Endodermal cell (in vitro differentiated cells): Measurements from ENCODE around the gene OBP2A. TPM values are rescaled to one million over a fixed set of nuclear protein-coding genes. Genes with fewer than 3 reads are reported as not detected.
"Not testable (repeated sequence)": the region's sequence is repeated elsewhere in the genome, so short reads cannot be mapped to it uniquely, and the experiment has no call there.

Source experiments
- DNase-seq: peaks from one replicate; pipeline ENCODE4 v3.0.0-alpha.2; 2017
- H3K27ac ChIP-seq: 2 replicates; pipeline ENCODE4 v1.5.1; 2013; ENCODE audit warnings: mild to moderate bottlenecking, low read depth, low read length, moderate library complexity
- H3K27me3 ChIP-seq: 2 replicates; pipeline ENCODE4 v1.6.1; 2013; ENCODE audit warnings: mild to moderate bottlenecking, low read length, moderate library complexity; ENCODE audit not compliant: insufficient read depth, control insufficient read depth, poor library complexity, severe bottlenecking
- H3K36me3 ChIP-seq: 2 replicates; pipeline ENCODE4 v1.7.0; 2013; ENCODE audit warnings: mild to moderate bottlenecking, low read length, moderate library complexity; ENCODE audit not compliant: control insufficient read depth, insufficient read depth
- H3K4me1 ChIP-seq: one replicate; pipeline ENCODE4 v1.7.0; 2013; ENCODE audit warnings: low read length; ENCODE audit not compliant: control insufficient read depth, insufficient read depth
- H3K4me3 ChIP-seq: 2 replicates; pipeline ENCODE4 v1.5.1; 2013; ENCODE audit warnings: mild to moderate bottlenecking, low read length, moderate library complexity
- H3K9ac ChIP-seq: 2 replicates; pipeline ENCODE4 v1.6.1; 2013; ENCODE audit warnings: mild to moderate bottlenecking, low read length, moderate library complexity; ENCODE audit not compliant: poor library complexity, severe bottlenecking; ENCODE audit errors: extremely low read depth
- H3K9me3 ChIP-seq: 2 replicates; pipeline ENCODE4 v1.6.1; 2013; ENCODE audit warnings: mild to moderate bottlenecking, low read length, moderate library complexity; ENCODE audit not compliant: control insufficient read depth
- H3K27ac Mint-ChIP-seq: 2 replicates; pipeline ENCODE4 v1.8.0; 2020; ENCODE audit warnings: mixed read lengths
- H3K27me3 Mint-ChIP-seq: 2 replicates; pipeline ENCODE4 v1.8.0; 2021; ENCODE audit warnings: mild to moderate bottlenecking, mixed read lengths; ENCODE audit not compliant: insufficient read depth
- H3K36me3 Mint-ChIP-seq: 2 replicates; pipeline ENCODE4 v1.8.0; 2020; ENCODE audit warnings: low read depth, mixed read lengths
- H3K4me1 Mint-ChIP-seq: 2 replicates; pipeline ENCODE4 v1.8.0; 2020; ENCODE audit warnings: mixed read lengths
- H3K4me3 Mint-ChIP-seq: 2 replicates; pipeline ENCODE4 v1.8.0; 2020; ENCODE audit warnings: mild to moderate bottlenecking, moderate library complexity, mixed read lengths
- H3K9me3 Mint-ChIP-seq: 2 replicates; pipeline ENCODE4 v1.8.0; 2020; ENCODE audit warnings: mild to moderate bottlenecking, mixed read lengths
- CTCF ChIP-seq: fragments of 200-600 bp; sonication (generic); conservative IDR thresholded peaks from 2 replicates; pipeline ENCODE4 v1.5.0; 2021; ENCODE audit warnings: antibody characterized with exemption, mild to moderate bottlenecking
- WGBS, 2 experiments: methylation state at CpG; one replicate each; pipeline versions ENCODE4 v1.1.5 to v1.1.7; 2013; ENCODE audit warnings: missing lambda C conversion rate in 2 of 2, mixed read lengths in 1 of 2; ENCODE audit not compliant: insufficient coverage in 1 of 2, insufficient read length in 1 of 2; 5-methylcytosine and 5-hydroxymethylcytosine counted together
- total RNA-seq, 2 donors: library from RNA; stranded (reverse); fragmentation: NEBNext Ultra II Directional in 1 of 2; extraction: Animal tissue kit (Norgen Biotek cat#: 25700) in 1 of 2; gene quantifications; 2 replicates in 1 of 2; 3 replicates in 1 of 2; pipeline ENCODE4 v1.2.1, GENCODE V29; 2021

The OBP2A gene
- total RNA-seq, 2 donors from 2014 or later = not detected

GRCh38 chr9:135533674-135534073 is 12.3 kb upstream of the OBP2A start:
- Histone ChIP-seq H3K36me3 (no peaks in the 10 kb centered on the region), H3K4me3 (no peak overlapping the region), H3K9ac (no peak overlapping the region), H3K27ac (no peak overlapping the region), H3K27me3 (no peaks in the 10 kb centered on the region), H3K9me3 (no peaks in the 10 kb centered on the region), H3K4me1 (no peaks in the 10 kb centered on the region)
- no peak overlapping the region for H3K4me3 Mint-ChIP-seq
- peaks cover 5% of the 10 kb centered on the region for H3K4me1 Mint-ChIP-seq
- no peak for TF ChIP-seq CTCF
- WGBS, 2 experiments = 89 to 91% methylated on average over 9 to 12 of the region's 12 CpGs
- no peaks in the 10 kb centered on the region for H3K9me3 Mint-ChIP-seq
- H3K27me3 Mint-ChIP-seq = peaks cover 10% of the 10 kb centered on the region
- no peak overlapping the region for H3K27ac Mint-ChIP-seq
- DNase-seq = no peak
- no peaks in the 10 kb centered on the region for H3K36me3 Mint-ChIP-seq

- H3K4me1 Mint-ChIP-seq, H3K36me3 Mint-ChIP-seq, H3K36me3 ChIP-seq, H3K4me3 Mint-ChIP-seq, H3K27ac Mint-ChIP-seq, H3K9ac ChIP-seq, H3K9me3 Mint-ChIP-seq, H3K4me1 ChIP-seq, DNase-seq, H3K27ac ChIP-seq, H3K9me3 ChIP-seq, H3K27me3 ChIP-seq, H3K4me3 ChIP-seq: not testable (repeated sequence)
- peaks cover 10% of the 10 kb centered on the region for H3K27me3 Mint-ChIP-seq
- WGBS, 2 experiments = 71 to 78% methylated on average over 6 to 10 of the region's 10 CpGs
These were observed 11.7 kb upstream of the OBP2A start for GRCh38 chr9:135534192-135534711.

GRCh38 chr9:135534826-135535225 is 11.1 kb upstream of the OBP2A start:
- WGBS, 2 experiments = 89 to 96% methylated on average over 4 of the region's 4 CpGs
- H3K27me3 Mint-ChIP-seq = peaks cover 11% of the 10 kb centered on the region
- H3K36me3 Mint-ChIP-seq, H3K4me3 Mint-ChIP-seq, H3K9me3 Mint-ChIP-seq, H3K27ac ChIP-seq, DNase-seq, H3K4me1 ChIP-seq, H3K9me3 ChIP-seq, H3K4me1 Mint-ChIP-seq, H3K36me3 ChIP-seq, H3K4me3 ChIP-seq, H3K27ac Mint-ChIP-seq, H3K9ac ChIP-seq, H3K27me3 ChIP-seq: not testable (repeated sequence)

- 90 to 100% methylated on average over 2 to 13 of the region's 13 CpGs for WGBS, 2 experiments
- not testable (repeated sequence) for H3K4me1 Mint-ChIP-seq
These were observed 10.3 kb upstream of the OBP2A start for GRCh38 chr9:135535631-135536030.

More at GRCh38 chr9:135535631-135536030, 10.3 kb upstream of the OBP2A start:
- H3K27ac Mint-ChIP-seq, H3K27ac ChIP-seq, H3K9ac ChIP-seq, H3K27me3 ChIP-seq, H3K9me3 ChIP-seq, DNase-seq, H3K36me3 ChIP-seq, H3K4me3 Mint-ChIP-seq, H3K4me3 ChIP-seq, H3K4me1 ChIP-seq, H3K9me3 Mint-ChIP-seq, H3K36me3 Mint-ChIP-seq: not testable (repeated sequence)
- H3K27me3 Mint-ChIP-seq = peaks cover 13% of the 10 kb centered on the region
